ENCODE results near the gene SYT3. TPM values are rescaled to one million over a fixed set of nuclear protein-coding genes. Genes with fewer than 3 reads are reported as not detected.

SYT3 gene
- not detected in 2 replicates for total RNA-seq

- H3K27ac Mint-ChIP-seq: no peak within 1 kb of the TSS
- H3K36me3 Mint-ChIP-seq (ENCODE audit: low read depth): no peaks in the 10 kb centered on the region
- intact Hi-C loops (cut with micrococcal nuclease): no loop called here
- H3K27me3 Mint-ChIP-seq (ENCODE audit: insufficient read depth): peaks cover 29% of the 10 kb centered on the region
- H3K4me3 Mint-ChIP-seq: no peak within 1 kb of the TSS
- no peaks in the 10 kb centered on the region for H3K4me1 Mint-ChIP-seq (ENCODE audit: low read depth)
- no peak for DNase-seq (ENCODE audit: low spot score)
- peaks cover 7% of the 10 kb centered on the region for H3K9me3 Mint-ChIP-seq
Observed at GRCh38 chr19:50639121-50640112, at the start of gene SYT3. Gene SYT3 (minus strand): TSS chr19:50639881. CDS start chr19:50637411, 2,470 bp downstream.

- H3K36me3 Mint-ChIP-seq (ENCODE audit: low read depth): no peaks in the 10 kb centered on the region
- peaks cover 12% of the 10 kb centered on the region for H3K27me3 Mint-ChIP-seq (ENCODE audit: insufficient read depth)
- intact Hi-C loops (cut with micrococcal nuclease): no loop called here
Observed at GRCh38 chr19:50688766-50689165, 49.1 kb upstream of the SYT3 start.

GRCh38 chr19:50686310-50687032, 46.8 kb upstream of the SYT3 start:
- no peaks in the 10 kb centered on the region for H3K36me3 Mint-ChIP-seq (ENCODE audit: low read depth)
- H3K27me3 Mint-ChIP-seq (ENCODE audit: insufficient read depth): peaks cover 8% of the 10 kb centered on the region
- no peaks in the 10 kb centered on the region for H3K4me1 Mint-ChIP-seq (ENCODE audit: low read depth)
- DNase-seq (ENCODE audit: low spot score): no peak
- H3K4me3 Mint-ChIP-seq: no peak overlapping the region
- intact Hi-C loops (cut with micrococcal nuclease): no loop called here
- H3K27ac Mint-ChIP-seq: no peak overlapping the region
- no peaks in the 10 kb centered on the region for H3K9me3 Mint-ChIP-seq

More at GRCh38 chr19:50688766-50689165, 49.1 kb upstream of the SYT3 start:
- DNase-seq (ENCODE audit: low spot score): no peak
- Mint-ChIP-seq H3K4me3 (no peak overlapping the region), H3K9me3 (no peaks in the 10 kb centered on the region), H3K4me1 (ENCODE audit: low read depth) (no peaks in the 10 kb centered on the region), H3K27ac (no peak overlapping the region)

GRCh38 chr19:50679177-50680125, 39.8 kb upstream of the SYT3 start:
- no peak overlapping the region for H3K4me3 Mint-ChIP-seq
- no peaks in the 10 kb centered on the region for H3K36me3 Mint-ChIP-seq (ENCODE audit: low read depth)
- intact Hi-C loops (cut with micrococcal nuclease): no loop called here
- peaks cover 8% of the 10 kb centered on the region for H3K27me3 Mint-ChIP-seq (ENCODE audit: insufficient read depth)
- H3K9me3 Mint-ChIP-seq: no peaks in the 10 kb centered on the region
- peak overlapping the region; percentile 0 for H3K27ac Mint-ChIP-seq
- peak; percentile 70 for DNase-seq (ENCODE audit: low spot score)
- H3K4me1 Mint-ChIP-seq (ENCODE audit: low read depth): peaks cover 7% of the 10 kb centered on the region

GRCh38 chr19:50678323-50678722, 38.6 kb upstream of the SYT3 start:
- no peak overlapping the region for H3K27ac Mint-ChIP-seq
- no peaks in the 10 kb centered on the region for H3K9me3 Mint-ChIP-seq
- no peaks in the 10 kb centered on the region for H3K36me3 Mint-ChIP-seq (ENCODE audit: low read depth)
- no peak for DNase-seq (ENCODE audit: low spot score)
- no peak overlapping the region for H3K4me3 Mint-ChIP-seq
- H3K4me1 Mint-ChIP-seq (ENCODE audit: low read depth): peaks cover 7% of the 10 kb centered on the region
- intact Hi-C loops (cut with micrococcal nuclease): no loop called here
- H3K27me3 Mint-ChIP-seq (ENCODE audit: insufficient read depth): peaks cover 13% of the 10 kb centered on the region

- no peak overlapping the region for H3K4me3 Mint-ChIP-seq
- H3K27me3 Mint-ChIP-seq (ENCODE audit: insufficient read depth): peaks cover 18% of the 10 kb centered on the region
- no peak overlapping the region for H3K27ac Mint-ChIP-seq
- H3K36me3 Mint-ChIP-seq (ENCODE audit: low read depth): no peaks in the 10 kb centered on the region
- no peak for DNase-seq (ENCODE audit: low spot score)
- intact Hi-C loops (cut with micrococcal nuclease): no loop called here
- H3K4me1 Mint-ChIP-seq (ENCODE audit: low read depth): peaks cover 7% of the 10 kb centered on the region
- H3K9me3 Mint-ChIP-seq: no peaks in the 10 kb centered on the region
Observed at GRCh38 chr19:50677636-50678035, 38.0 kb upstream of the SYT3 start.

GRCh38 chr19:50676625-50677197, 37.0 kb upstream of the SYT3 start:
- Mint-ChIP-seq H3K36me3 (ENCODE audit: low read depth) (no peaks in the 10 kb centered on the region), H3K4me3 (no peak overlapping the region), H3K4me1 (ENCODE audit: low read depth) (peaks cover 7% of the 10 kb centered on the region), H3K27ac (no peak overlapping the region), H3K27me3 (ENCODE audit: insufficient read depth) (peaks cover 20% of the 10 kb centered on the region), H3K9me3 (no peaks in the 10 kb centered on the region)
- intact Hi-C loops (cut with micrococcal nuclease): no loop called here
- no peak for DNase-seq (ENCODE audit: low spot score)

- intact Hi-C loops (cut with micrococcal nuclease): no loop called here
- Mint-ChIP-seq H3K27ac (no peak overlapping the region), H3K27me3 (ENCODE audit: insufficient read depth) (peaks cover 32% of the 10 kb centered on the region), H3K4me3 (no peak overlapping the region), H3K9me3 (no peaks in the 10 kb centered on the region), H3K4me1 (ENCODE audit: low read depth) (no peaks in the 10 kb centered on the region), H3K36me3 (ENCODE audit: low read depth) (no peaks in the 10 kb centered on the region)
- DNase-seq (ENCODE audit: low spot score): no peak
Observed at GRCh38 chr19:50673118-50673517, 33.4 kb upstream of the SYT3 start.

- peaks cover 44% of the 10 kb centered on the region for H3K27me3 Mint-ChIP-seq (ENCODE audit: insufficient read depth)
- no peak overlapping the region for H3K4me3 Mint-ChIP-seq
- H3K9me3 Mint-ChIP-seq: no peaks in the 10 kb centered on the region
- no peak for DNase-seq (ENCODE audit: low spot score)
- intact Hi-C loops (cut with micrococcal nuclease): no loop called here
- H3K36me3 Mint-ChIP-seq (ENCODE audit: low read depth): no peaks in the 10 kb centered on the region
- peak overlapping the region; percentile 15 for H3K27ac Mint-ChIP-seq
- no peaks in the 10 kb centered on the region for H3K4me1 Mint-ChIP-seq (ENCODE audit: low read depth)
Observed at GRCh38 chr19:50670102-50670380, 30.4 kb upstream of the SYT3 start.

- Mint-ChIP-seq H3K4me1 (ENCODE audit: low read depth) (no peaks in the 10 kb centered on the region), H3K27ac (no peak overlapping the region), H3K36me3 (ENCODE audit: low read depth) (no peaks in the 10 kb centered on the region), H3K9me3 (no peaks in the 10 kb centered on the region), H3K27me3 (ENCODE audit: insufficient read depth) (peaks cover 49% of the 10 kb centered on the region), H3K4me3 (no peak overlapping the region)
- intact Hi-C loops (cut with micrococcal nuclease): loop anchor here (1.0 kb wide), 1 partner anchor 114 kb away; no protein-coding TSS in a partner anchor
- DNase-seq (ENCODE audit: low spot score): peak; percentile 24
Observed at GRCh38 chr19:50669302-50670101, 29.8 kb upstream of the SYT3 start.

- no peak for DNase-seq (ENCODE audit: low spot score)
- Mint-ChIP-seq H3K36me3 (ENCODE audit: low read depth) (no peaks in the 10 kb centered on the region), H3K4me1 (ENCODE audit: low read depth) (no peaks in the 10 kb centered on the region), H3K27me3 (ENCODE audit: insufficient read depth) (peaks cover 51% of the 10 kb centered on the region), H3K9me3 (no peaks in the 10 kb centered on the region), H3K4me3 (no peak overlapping the region), H3K27ac (no peak overlapping the region)
- intact Hi-C loops (cut with micrococcal nuclease): loop anchor here (1.0 kb wide), 1 partner anchor 114 kb away; no protein-coding TSS in a partner anchor
Observed at GRCh38 chr19:50668879-50669278, 29.2 kb upstream of the SYT3 start.
